ENCODE data around the gene ADAMTS13. TPM values are rescaled to one million over a fixed set of nuclear protein-coding genes. Genes with fewer than 3 reads are reported as not detected.

ADAMTS13 gene
- total and polyA plus RNA-seq, 9 of the 15 experiments (the other 6 are each of a cell fraction or from before 2014, with no cell fraction given): 0.03 to 0.20 (median 0.04) TPM; not detected in 4

- TF ChIP-seq SMC3 (conservative IDR thresholded peaks at IDR 0.05; ENCODE audit: insufficient read depth, low read depth, low read length): no peak
- peak; percentile 91 for TF ChIP-seq GMEB1 (CRISPR knock-in tag; IDR thresholded peaks at IDR 0.05)
- no peak for TF ChIP-seq ZNF449 (CRISPR knock-in tag; IDR thresholded peaks at IDR 0.05)
- no peak for TF ChIP-seq CBX8 (IDR thresholded peaks at IDR 0.05; ENCODE audit: borderline replicate concordance, extremely low read depth, low read depth, low read length, poor library complexity, severe bottlenecking)
- TF ChIP-seq TCF7L2 (IDR thresholded peaks at IDR 0.05; ENCODE audit: low read depth, low read length): no peak
- TF ChIP-seq LEF1 (IDR thresholded peaks at IDR 0.05): peak; percentile 70
- peak; percentile 100 for TF ChIP-seq NR1H2 (CRISPR knock-in tag; IDR thresholded peaks at IDR 0.05)
- TF ChIP-seq FOXM1 (IDR thresholded peaks at IDR 0.05; ENCODE audit: low read depth): peak; percentile 49; the same call in 1 of the 2 replicates
- no peak for TF ChIP-seq FOXM1 (CRISPR knock-in tag; IDR thresholded peaks at IDR 0.05; ENCODE audit: low read depth)
- TF ChIP-seq ZHX1 (conservative IDR thresholded peaks at IDR 0.05; ENCODE audit: low read length): no peak
- TF ChIP-seq PYGO2 (tag; IDR thresholded peaks at IDR 0.05): no peak
- TF ChIP-seq ZNF699 (CRISPR knock-in tag; IDR thresholded peaks at IDR 0.05; ENCODE audit: insufficient replicate concordance): no peak
- TF ChIP-seq MITF (IDR thresholded peaks at IDR 0.05): peak; percentile 79; the same call in 1 of the 2 replicates
- 0 out of 2 replicates have a peak, but pooled peaks have one; percentile 74 for TF ChIP-seq MXI1 (IDR thresholded peaks at IDR 0.05; ENCODE audit: low read depth, low read length)
- TF ChIP-seq HOMEZ (CRISPR knock-in tag; IDR thresholded peaks at IDR 0.05): no peak
Measured at GRCh38 chr9:133417541-133418461, 4.4 kb upstream of the ADAMTS13 start, which contains the start of gene REXO4 (continued).
